Astrocyte of the spinal cord (primary cell): ENCODE results near the gene ACO1.

Experiments used
- DNase-seq: peaks from one replicate; pipeline ENCODE4 v3.0.0; 2011; ENCODE audit warnings: low read depth, low spot score
- H3K4me3 ChIP-seq: 2 replicates; pipeline ENCODE4 v1.5.1; 2011; ENCODE audit warnings: low read depth, mild to moderate bottlenecking, low read length, moderate library complexity
- CTCF ChIP-seq: IDR thresholded peaks from 2 replicates; pipeline ENCODE4 v1.5.1; 2012; ENCODE audit warnings: low read depth, mild to moderate bottlenecking, low read length, inconsistent platforms
- in situ Hi-C: cut with HindIII; loops from 2 replicates; pipeline ENCODE4 v1.10.0; 2017; ENCODE audit warnings: low sequenced_read_pairs

ACO1 gene

DNA sequence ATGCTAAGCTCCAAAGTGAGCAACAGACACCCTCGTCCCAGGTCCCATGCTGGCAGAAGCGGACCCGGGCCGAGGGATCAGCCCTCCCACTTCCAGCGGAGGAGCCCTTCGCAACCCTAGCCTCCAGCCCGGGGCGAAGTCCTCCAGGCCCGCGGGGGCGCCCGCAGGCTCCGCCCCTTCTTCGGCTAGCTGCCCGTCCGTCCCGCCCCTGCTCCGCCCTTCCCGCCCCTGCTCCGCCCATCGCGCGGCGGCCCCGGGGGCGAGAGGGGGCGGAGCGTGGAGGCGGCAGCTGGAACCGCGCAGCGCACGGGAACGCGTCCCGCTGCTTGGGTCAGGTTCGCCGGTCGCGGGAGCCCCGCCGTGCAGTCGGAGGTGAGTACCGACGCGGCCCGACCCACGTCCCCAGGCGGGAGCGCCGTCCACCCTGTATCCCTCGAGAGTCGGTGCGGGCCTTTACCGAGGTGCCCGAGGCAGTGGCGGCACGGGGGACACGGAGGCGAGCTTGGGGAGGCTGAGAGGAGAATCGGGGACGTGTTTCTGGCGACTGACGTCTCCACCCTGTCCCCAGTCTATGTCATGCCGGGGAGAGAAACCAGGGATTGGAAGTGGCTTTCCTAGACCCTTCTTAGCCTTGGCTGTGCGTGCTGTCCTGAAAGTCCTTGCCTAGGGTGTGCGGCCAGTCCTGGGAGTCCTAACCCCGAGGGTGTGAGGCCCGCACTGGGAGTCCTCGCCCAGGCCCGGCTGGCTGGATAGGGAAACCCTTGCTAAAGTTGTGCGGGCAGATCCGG, at the start of gene ACO1:
TSS of gene ACO1 (plus strand) at position 280 of the 788 bp plus-strand sequence. CDS start 20,864 bp downstream, outside the sequence.
- TF ChIP-seq CTCF: peak; percentile 1
- DNase-seq: peak; percentile 86
- H3K4me3 ChIP-seq: peak within 1 kb of the TSS; percentile 81
- in situ Hi-C loops: no loop called here

- TF ChIP-seq CTCF: no peak
- in situ Hi-C loops: no loop called here
- no peak overlapping the region for H3K4me3 ChIP-seq
- DNase-seq: no peak
Observed at GRCh38 chr9:32334916-32335895, 49.2 kb upstream of the ACO1 start.

- H3K4me3 ChIP-seq: no peak overlapping the region
- in situ Hi-C loops: no loop called here
- TF ChIP-seq CTCF: no peak
- DNase-seq: no peak
Observed at GRCh38 chr9:32339424-32339823, 45.0 kb upstream of the ACO1 start.

GRCh38 chr9:32340361-32340760, 44.1 kb upstream of the ACO1 start:
- in situ Hi-C loops: no loop called here
- no peak for DNase-seq
- TF ChIP-seq CTCF: no peak
- H3K4me3 ChIP-seq: no peak overlapping the region

GRCh38 chr9:32344551-32345182, 39.8 kb upstream of the ACO1 start:
- peak; percentile 43 for DNase-seq
- in situ Hi-C loops: no loop called here
- no peak for TF ChIP-seq CTCF
- H3K4me3 ChIP-seq: no peak overlapping the region

GRCh38 chr9:32345243-32345642, 39.2 kb upstream of the ACO1 start:
- in situ Hi-C loops: no loop called here

More at GRCh38 chr9:32345243-32345642, 39.2 kb upstream of the ACO1 start:
- H3K4me3 ChIP-seq: no peak overlapping the region
- TF ChIP-seq CTCF: no peak
- DNase-seq: no peak
